ENCODE results near the gene AMDHD1.

AMDHD1 gene

GRCh38 chr12:95996034-95996658 lies 53.0 kb downstream of the AMDHD1 start, which contains the start of gene HAL:
Gene HAL (minus strand): TSS chr12:95996344. CDS start chr12:95995910, 434 bp downstream.
- no peak for DNase-seq

- DNase-seq, result no peak
These were observed 54.1 kb downstream of the AMDHD1 start for GRCh38 chr12:95997276-95997675.

GRCh38 chr12:95997911-95998510 lies 54.9 kb downstream of the AMDHD1 start:
- no peak for DNase-seq

GRCh38 chr12:95998611-95999286 lies 55.6 kb downstream of the AMDHD1 start:
- peak; percentile 12 to 56 for DNase-seq

- no peak for DNase-seq
These were observed 56.4 kb downstream of the AMDHD1 start for GRCh38 chr12:95999484-95999883.

GRCh38 chr12:96000858-96001257 lies 57.7 kb downstream of the AMDHD1 start:
- DNase-seq, result no peak

GRCh38 chr12:96006727-96007126 lies 63.6 kb downstream of the AMDHD1 start:
- DNase-seq, result no peak

GRCh38 chr12:96007729-96008128 lies 64.6 kb downstream of the AMDHD1 start:
- no peak for DNase-seq

- DNase-seq, result no peak
These were observed 71.9 kb downstream of the AMDHD1 start for GRCh38 chr12:96014943-96015599.

- peak; percentile 11 to 24 for DNase-seq
These were observed 72.5 kb downstream of the AMDHD1 start for GRCh38 chr12:96015672-96016071.

All from NCI-H524 (cell line).